GM21786 (cell line): ENCODE data around the gene NAAA.
A peak's percentile ranks its signal among the peaks of the same experiment; 100 is the strongest.
"Not testable (repeated sequence)": the region's sequence is repeated elsewhere in the genome, so short reads cannot be mapped to it uniquely, and the experiment has no call there.

Experiments
- ATAC-seq: cut with Tn5 transposase; IDR thresholded peaks from one replicate; pipeline ENCODE4 v1.9.1; 2021; ENCODE audit not compliant: unreplicated experiment

Gene NAAA

GRCh38 chr4:75940692-75941253, at the start of gene NAAA:
Gene NAAA, minus strand, starts transcription at chr4:75941013. Its CDS starts 64 bp downstream, at chr4:75940949.
- peak; percentile 60 for ATAC-seq

- no peak for ATAC-seq
Measured at GRCh38 chr4:75989846-75990528, 49.2 kb upstream of the NAAA start.

DNA sequence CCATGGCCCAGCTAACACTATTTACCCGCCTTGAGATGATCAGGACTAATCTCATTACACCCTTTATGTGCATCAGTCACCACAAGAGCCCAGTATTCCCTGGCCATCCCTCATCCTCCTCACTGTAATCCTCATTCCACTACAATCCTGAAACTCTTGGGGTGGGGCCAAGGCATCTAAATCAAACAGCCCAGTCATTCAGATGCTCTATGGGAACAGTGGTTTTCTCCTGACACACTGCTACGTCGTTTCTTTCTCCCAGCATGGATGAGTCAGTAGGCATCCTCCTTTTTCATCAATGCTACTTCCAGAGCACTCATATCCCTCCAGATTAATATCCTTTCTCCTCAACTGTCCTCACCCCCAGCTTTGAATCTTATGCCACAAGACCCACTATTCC, 44.3 kb upstream of the NAAA start:
- ATAC-seq, result no peak

- no peak for ATAC-seq
Measured at GRCh38 chr4:75980576-75980975, 39.8 kb upstream of the NAAA start.

GRCh38 chr4:75976177-75976576, 35.4 kb upstream of the NAAA start:
- ATAC-seq, result no peak

DNA sequence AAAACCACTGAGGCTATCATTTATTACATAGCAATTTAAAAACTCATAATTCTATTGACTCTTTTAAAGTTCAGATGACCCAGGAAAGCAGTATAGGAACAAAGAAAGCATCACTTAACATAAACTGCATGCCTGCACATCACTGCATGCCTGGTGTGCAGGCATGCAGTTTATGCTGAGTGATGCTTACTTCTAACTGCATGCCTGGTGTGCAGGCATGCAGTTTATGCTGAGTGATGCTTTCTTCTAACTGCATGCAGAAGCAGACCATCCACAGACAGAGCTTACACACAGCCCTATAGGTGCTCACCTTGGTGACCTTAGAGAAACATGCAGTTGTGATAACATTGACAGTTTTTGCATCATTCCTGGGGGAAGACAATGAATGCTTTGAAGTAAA, 33.0 kb upstream of the NAAA start:
- no peak for ATAC-seq

GRCh38 chr4:75968084-75968483, 27.3 kb upstream of the NAAA start:
- no peak for ATAC-seq

DNA sequence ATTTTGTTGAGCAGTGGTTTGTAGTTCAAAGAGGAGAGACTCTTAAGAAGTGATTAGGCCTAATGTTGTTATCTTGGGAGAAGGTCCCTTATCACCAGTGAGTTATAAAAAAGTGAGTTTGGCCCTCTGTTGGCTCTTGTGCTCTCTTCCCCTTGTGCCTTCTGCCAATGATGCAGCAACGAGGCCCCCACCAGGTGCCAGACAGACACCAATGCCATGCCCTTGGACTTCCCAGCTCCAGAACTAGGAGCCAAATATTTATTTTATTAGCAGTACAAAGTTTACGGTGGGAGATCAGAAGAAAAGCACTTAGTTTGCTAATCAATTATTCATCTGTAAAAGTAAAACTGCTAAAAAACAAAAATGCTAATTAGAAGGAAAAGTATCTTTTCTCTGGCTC, 22.7 kb upstream of the NAAA start:
- ATAC-seq, result no peak

GRCh38 chr4:75962072-75962471, 21.3 kb upstream of the NAAA start:
- ATAC-seq, result not testable (repeated sequence)

- ATAC-seq, result not testable (repeated sequence)
Measured at GRCh38 chr4:75958546-75958945, 17.7 kb upstream of the NAAA start.

GRCh38 chr4:75954811-75955210, 14.0 kb upstream of the NAAA start:
- ATAC-seq, result not testable (repeated sequence)

DNA sequence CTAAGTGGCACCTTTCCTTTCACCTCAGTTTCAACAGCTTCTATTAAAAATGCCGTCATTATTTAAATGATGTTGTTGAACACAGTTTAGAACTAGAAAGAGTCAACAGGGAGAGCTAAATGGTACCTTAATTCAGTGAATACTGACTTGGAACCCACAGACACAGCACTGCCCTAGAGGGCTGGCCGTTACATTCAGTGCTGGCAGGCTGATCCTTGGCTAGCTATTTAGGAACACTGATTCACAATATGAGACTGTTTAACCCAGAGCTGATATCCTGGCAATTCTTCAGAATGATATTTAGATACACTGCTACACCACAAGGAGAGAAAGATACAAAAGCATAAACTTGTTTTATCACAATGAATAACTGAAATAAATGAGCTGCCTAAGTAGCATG, 12.7 kb upstream of the NAAA start:
- no peak for ATAC-seq

DNA sequence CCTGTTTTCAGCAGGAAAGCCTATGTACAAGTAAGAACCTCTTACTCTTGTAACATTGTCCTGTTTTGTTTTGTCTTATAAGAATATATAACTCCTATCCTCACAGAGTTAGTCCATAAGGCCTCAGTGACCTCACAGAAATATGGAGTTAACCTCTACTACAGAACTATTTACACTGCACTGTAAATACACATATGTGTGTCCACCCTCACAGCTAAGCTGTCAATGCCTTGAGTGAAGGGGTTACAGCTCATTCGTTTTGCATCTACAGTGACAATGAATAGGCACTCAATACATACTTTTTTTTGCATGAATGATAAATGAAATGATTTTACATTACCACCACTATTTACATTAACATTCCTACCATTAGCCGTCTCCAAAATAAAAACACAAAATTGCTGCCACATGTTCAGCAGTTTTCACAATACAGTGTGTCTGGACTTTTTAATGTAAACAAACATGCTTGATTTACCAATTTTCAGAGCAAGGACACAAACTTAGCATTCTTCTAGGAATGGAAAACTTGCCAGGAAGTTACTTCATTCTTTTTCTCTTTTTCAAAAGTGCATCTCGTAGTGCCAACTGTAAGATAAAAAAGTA, 9.5 kb upstream of the NAAA start:
- ATAC-seq, result no peak

DNA sequence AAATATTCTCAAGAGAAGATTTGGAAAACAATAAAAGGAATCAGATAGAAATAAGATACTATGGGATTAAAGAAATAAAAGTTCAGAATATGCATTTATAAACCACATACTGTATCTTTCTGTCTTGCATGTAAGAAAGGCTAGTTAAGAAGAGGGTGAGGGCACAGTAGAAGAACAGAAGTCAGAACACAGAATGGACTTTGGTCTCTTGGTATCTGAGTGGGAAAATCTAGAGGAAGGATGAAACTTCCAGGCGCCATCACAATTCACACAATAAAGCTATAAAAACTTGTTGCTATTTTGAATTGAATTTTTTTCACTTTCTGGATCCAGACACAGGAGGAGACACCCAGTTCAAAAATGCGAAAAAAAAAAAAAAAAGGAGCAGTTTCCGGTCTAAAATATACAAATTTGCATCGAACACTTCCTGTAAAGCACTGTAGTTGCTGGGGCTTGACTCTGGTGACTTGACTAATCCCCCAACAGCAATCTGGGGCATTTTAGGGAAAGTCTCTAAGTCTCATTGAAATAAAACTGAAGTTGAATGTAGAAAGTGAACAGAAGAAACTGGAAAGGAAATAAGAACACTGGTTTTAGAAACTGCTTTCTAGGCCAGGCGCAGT, 8.1 kb upstream of the NAAA start:
- peak; percentile 96 for ATAC-seq

DNA sequence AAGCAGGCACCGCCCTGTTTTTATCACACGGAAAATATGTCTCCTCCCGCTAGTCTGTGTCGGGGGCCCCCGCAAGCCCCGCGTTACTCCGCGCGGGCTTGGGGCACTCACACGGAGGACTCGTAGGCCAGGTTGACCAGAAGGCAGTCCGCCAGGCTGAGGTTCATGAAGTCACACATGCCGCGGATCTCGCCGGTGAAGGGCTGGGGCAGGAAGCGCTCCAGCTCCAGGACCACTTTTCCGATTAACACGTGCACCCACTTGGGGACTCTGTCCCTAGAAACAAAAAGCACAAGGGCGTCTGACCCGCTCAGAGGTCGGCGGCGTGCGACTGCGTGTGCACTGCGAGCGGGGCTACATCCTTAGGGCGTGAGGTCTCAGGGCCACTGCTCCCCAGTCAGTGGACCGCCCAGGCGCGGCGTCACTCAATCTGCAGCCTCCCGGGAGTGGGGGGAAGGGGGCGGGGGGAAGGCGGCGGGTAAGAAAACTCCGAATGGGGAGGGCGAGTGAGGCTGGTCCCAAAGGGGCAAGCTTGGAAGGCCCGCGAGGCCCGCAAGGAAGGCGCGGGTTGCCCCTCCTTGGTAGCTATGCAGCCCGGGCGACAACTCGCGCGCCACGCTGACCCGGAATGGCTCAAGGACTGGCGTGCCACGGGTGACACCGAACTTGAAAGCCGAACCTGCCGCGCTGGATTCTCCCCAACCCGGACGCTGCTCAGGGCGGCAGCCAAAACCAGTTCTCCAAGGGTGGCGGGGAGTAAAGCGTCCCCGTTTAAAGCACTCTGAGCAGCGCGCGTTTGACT, 722 bp downstream of the NAAA start:
- ATAC-seq, result peak; percentile 56

- no peak for ATAC-seq
Measured at GRCh38 chr4:75935628-75936027, 5.2 kb downstream of the NAAA start.

DNA sequence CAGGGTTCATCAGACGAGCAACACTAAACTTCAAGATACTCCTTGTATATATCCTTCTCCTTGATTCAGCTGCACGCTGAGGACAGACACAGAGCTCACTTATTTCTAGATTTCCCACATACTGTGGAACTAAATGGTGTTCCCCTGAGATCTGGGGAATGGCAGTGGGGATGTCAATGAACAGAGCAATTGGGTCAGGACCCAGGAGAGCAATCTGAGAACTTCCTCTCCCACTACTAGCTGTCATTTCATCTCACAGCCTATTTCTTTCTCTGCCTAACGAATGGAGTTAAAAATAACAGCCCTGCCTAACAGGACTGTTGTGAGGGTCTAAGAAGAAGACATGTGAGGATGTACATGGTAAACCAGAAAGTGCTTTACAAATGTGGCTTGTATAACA, 10.7 kb downstream of the NAAA start:
- ATAC-seq, result no peak

DNA sequence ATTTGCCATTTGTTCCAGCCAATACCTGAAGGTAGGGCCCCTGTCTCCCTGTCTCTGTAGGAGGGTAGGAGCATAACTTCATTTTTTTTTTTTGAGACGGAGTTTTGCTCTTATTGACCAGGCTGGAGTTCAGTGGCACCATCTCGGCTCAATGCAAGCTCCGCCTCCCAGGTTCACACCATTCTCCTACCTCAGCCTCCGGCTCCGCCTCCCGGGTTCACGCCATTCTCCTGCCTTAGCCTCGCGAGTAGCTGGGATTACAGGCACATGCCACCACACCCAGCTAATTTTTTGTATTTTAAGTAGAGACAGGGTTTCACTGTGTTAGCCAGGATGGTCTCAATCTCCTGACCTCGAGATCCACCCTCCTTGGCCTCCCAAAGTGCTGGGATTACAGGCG, 15.9 kb downstream of the NAAA start:
- ATAC-seq, result not testable (repeated sequence)

GRCh38 chr4:75924309-75924827, 16.4 kb downstream of the NAAA start:
- ATAC-seq, result no peak

DNA sequence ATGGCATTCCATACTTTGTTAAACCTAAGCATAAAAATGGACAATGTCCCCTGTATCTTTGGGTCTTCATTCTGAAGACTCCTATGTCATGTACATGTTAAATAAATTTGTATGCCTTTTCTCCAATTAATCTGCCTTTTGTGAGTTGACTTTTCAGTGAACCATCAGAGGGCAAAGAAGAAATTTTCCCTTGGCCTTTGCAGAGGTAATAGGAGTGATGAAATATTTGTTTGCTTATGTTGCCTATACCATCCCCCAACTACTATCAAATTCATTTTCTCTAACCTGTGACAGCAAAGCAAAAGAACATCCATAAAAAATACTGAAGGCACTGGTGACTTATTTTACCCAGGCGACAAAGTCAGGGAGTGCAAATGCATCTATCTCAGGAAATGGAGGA, 18.2 kb downstream of the NAAA start:
- no peak for ATAC-seq

- ATAC-seq, result no peak
Measured at GRCh38 chr4:75921910-75922309, 18.9 kb downstream of the NAAA start.
